ENCODE results near the gene MPHOSPH10.

- TF ChIP-seq GATA3 (IDR thresholded peaks at IDR 0.05; ENCODE audit: low read depth, low read length) (no peak), GATA2 (IDR thresholded peaks at IDR 0.05; ENCODE audit: low read depth, low read length) (no peak)
These were observed 4.7 kb upstream of the MPHOSPH10 start for GRCh38 chr2:71125506-71126294.
